ENCODE results near the gene ARAP3. TPM values are rescaled to one million over a fixed set of nuclear protein-coding genes. Genes with fewer than 3 reads are reported as not detected.

The ARAP3 gene
- total RNA-seq, 1 experiment from 2014 or later = 27.6 TPM

DNA sequence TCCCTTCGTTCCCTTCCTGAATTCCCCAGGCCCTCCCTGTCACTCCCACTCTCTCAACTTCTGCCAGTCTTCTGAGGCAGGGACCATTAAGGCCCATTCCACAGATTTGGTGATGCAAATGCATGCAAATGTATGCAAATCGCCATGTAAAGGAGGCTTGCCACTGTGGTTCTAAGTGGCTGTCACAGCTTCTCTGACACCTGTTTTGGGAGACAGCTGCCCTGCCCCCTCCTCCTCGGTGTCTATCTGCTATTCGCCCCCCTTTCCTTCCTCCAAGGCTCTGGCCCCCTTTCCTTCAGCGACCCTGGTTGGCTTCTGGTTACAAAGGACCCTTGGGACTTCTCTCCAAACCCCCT lies 10.5 kb upstream of the ARAP3 start:
- no peak overlapping the region for H3K27ac ChIP-seq (ENCODE audit: insufficient read length, low read depth, low read length)
- no peak overlapping the region for H2BK20ac ChIP-seq (ENCODE audit: low read depth, low read length, poor library complexity, severe bottlenecking)
- H3K9me3 ChIP-seq (ENCODE audit: control insufficient read depth, low read depth, low read length) = no peaks in the 10 kb centered on the region
- H3K4me3 Mint-ChIP-seq = peak overlapping the region; percentile 72 to 78
- DNase-seq = no peak
- no CpG with 5 or more reads among the region's 5 CpGs for WGBS (ENCODE audit: extremely low coverage, insufficient read length, low lambda C conversion rate)
- TF ChIP-seq CTCF (conservative IDR thresholded peaks at IDR 0.05) = no peak
- H3K23me2 ChIP-seq (ENCODE audit: insufficient read length, low read depth, low read length, poor library complexity, severe bottlenecking) = no peaks in the 10 kb centered on the region
- H2AK5ac ChIP-seq (ENCODE audit: insufficient read length, low read length) = no peak overlapping the region
- H2BK15ac ChIP-seq (ENCODE audit: low read depth, low read length) = no peak overlapping the region
- no peaks in the 10 kb centered on the region for H3K36me3 Mint-ChIP-seq (ENCODE audit: insufficient read depth in 1 of 3, low read depth in 3 of 3)
- no peak overlapping the region for H2AFZ ChIP-seq (ENCODE audit: low read length)
- no peak overlapping the region for H3K18ac ChIP-seq (ENCODE audit: insufficient read length, low read depth, low read length)
- peaks cover 7% of the 10 kb centered on the region for H3K4me1 ChIP-seq (ENCODE audit: insufficient read depth, low read length)
- no peak overlapping the region for H3K14ac ChIP-seq (ENCODE audit: insufficient read depth, low read length)
- H2BK120ac ChIP-seq (ENCODE audit: low read depth, low read length, poor library complexity, severe bottlenecking) = no peak overlapping the region
- no peak overlapping the region for H3K9ac ChIP-seq (ENCODE audit: extremely low read depth, insufficient read length, low read length)
- H4K20me1 ChIP-seq (ENCODE audit: control insufficient read depth, insufficient read depth, insufficient read length) = no peaks in the 10 kb centered on the region
- H3K27me3 Mint-ChIP-seq (ENCODE audit: low read depth) = peaks cover 31% of the 10 kb centered on the region
- H4K8ac ChIP-seq (replicated peaks; ENCODE audit: insufficient read length, low read depth, low read length) = no peak overlapping the region
- no peak overlapping the region for H4K91ac ChIP-seq (ENCODE audit: insufficient read length, low read depth, low read length)
- no peaks in the 10 kb centered on the region for H3K9me3 Mint-ChIP-seq
- no peak overlapping the region for H2BK12ac ChIP-seq (ENCODE audit: insufficient read length, low read depth, low read length)
- H3K23ac ChIP-seq (ENCODE audit: insufficient read length, low read depth, low read length) = no peak overlapping the region
- H3K27me3 ChIP-seq (ENCODE audit: insufficient read depth, low read length) = no peaks in the 10 kb centered on the region
- H3K27ac Mint-ChIP-seq = no peak overlapping the region
- no peaks in the 10 kb centered on the region for H3K79me1 ChIP-seq (ENCODE audit: insufficient read depth, low read depth, low read length, poor library complexity, severe bottlenecking)
- H3K4me2 ChIP-seq (ENCODE audit: insufficient read depth, insufficient read length, low read length) = peak overlapping the region; percentile 37
- H3K79me2 ChIP-seq (ENCODE audit: insufficient read depth, low read length) = no peaks in the 10 kb centered on the region
- H4K5ac ChIP-seq (ENCODE audit: insufficient read length, low read depth, low read length) = no peak overlapping the region
- no peak overlapping the region for H2BK5ac ChIP-seq (ENCODE audit: insufficient read length, low read length)
- no peak overlapping the region for H3K56ac ChIP-seq (ENCODE audit: insufficient read length, low read depth, low read length)
- no peak overlapping the region for H3T11ph ChIP-seq (ENCODE audit: low read length)
- H3K4ac ChIP-seq (ENCODE audit: low read depth, low read length) = no peak overlapping the region
- H3K4me1 Mint-ChIP-seq = peaks cover 31 to 38% of the 10 kb centered on the region in 2 experiments

Measured in H9 (cell line).